GM18505 (cell line): Measurements from ENCODE around the gene PINK1.

Experiments
- ATAC-seq: cut with Tn5 transposase; IDR thresholded peaks from one replicate; pipeline ENCODE4 v1.9.1; 2021; ENCODE audit not compliant: unreplicated experiment
- POLR2A ChIP-seq: IDR thresholded peaks from 4 replicates; pipeline ENCODE4 v1.6.1; 2011; ENCODE audit warnings: borderline replicate concordance; ENCODE audit not compliant: insufficient read depth, insufficient read length; ENCODE audit errors: extremely low read depth

The PINK1 gene

GRCh38 chr1:20682571-20683236 is 49.4 kb downstream of the PINK1 start:
- TF ChIP-seq POLR2A = no peak
- no peak for ATAC-seq

GRCh38 chr1:20683614-20684013 is 50.4 kb downstream of the PINK1 start:
- no peak for TF ChIP-seq POLR2A
- ATAC-seq = no peak

DNA sequence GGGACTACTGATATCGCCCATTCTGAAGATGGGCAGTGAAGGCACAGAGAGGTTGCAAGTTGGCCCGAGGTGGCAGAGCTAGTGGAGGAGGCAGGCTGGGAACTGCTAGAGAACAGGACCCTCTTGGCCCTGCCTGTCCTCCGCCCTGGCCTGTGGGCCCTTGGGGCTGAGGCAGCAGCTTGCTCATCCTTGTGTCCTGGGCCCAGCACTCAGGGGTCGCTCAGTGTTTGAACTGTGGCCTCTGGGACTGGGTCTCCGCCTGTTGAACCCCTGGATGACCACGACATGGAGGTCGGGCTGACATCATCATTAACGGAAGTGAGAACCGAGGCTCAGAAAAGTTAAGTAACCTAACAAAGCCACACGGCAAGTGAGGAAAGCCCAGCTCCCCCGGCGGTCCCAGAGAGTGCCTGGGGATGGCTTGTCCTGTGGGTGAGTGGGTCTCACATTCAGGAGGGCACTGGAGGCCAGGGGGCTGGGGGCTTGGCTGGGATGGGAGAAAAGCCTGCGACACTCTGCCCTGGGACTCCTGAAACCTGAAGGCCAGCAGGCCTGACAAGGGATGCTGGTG is 50.9 kb downstream of the PINK1 start:
- no peak for TF ChIP-seq POLR2A
- ATAC-seq = no peak

GRCh38 chr1:20684651-20685050 is 51.4 kb downstream of the PINK1 start:
- TF ChIP-seq POLR2A = no peak
- ATAC-seq = no peak

DNA sequence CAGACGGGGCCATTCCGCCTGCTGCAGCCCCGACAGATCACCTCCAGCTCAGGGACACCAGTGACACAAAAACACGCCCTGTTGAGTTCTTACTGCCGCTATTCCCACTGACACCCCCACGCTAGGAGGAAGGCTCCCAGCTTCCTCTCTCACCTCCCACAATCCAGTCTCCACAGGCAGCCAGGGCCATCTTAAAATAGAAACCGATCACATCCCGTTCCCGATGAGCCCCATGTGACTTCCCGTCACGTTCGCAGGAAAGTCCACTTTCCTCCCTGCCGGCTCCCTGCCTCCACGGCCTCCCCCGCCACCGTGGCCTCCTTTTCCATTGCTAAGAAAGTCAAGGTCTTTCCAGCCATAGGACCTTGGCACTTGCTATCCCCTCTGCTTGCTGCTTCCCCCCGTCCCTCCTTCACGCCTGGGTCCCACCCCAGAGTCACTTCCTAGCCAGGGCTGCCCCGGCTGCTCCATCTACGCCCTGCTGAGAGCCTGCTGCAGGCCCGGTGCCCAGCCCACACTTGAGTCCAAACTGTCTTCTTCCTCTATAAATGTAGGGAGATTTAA is 51.9 kb downstream of the PINK1 start:
- ATAC-seq = no peak
- TF ChIP-seq POLR2A = no peak

DNA sequence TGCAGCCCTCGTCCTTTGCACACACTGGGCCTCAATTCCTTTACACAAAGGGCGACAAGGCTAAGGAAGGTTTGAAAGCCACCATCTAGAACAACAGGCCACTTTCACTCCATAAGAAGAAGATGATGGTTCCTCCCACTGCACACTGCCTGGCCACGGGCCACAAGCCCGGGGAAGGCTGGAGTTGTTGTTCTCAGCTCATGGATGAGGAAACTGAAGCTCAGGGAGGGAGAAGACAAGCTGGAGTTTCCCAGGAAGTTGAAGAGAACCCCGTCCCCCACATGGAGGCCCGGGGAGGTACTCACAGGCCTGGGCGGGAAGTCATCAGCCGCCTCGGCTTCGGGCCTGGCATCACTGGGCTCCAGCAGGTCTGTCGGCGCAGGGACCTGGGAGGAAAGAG is 52.5 kb downstream of the PINK1 start:
- no peak for TF ChIP-seq POLR2A
- ATAC-seq = no peak

DNA sequence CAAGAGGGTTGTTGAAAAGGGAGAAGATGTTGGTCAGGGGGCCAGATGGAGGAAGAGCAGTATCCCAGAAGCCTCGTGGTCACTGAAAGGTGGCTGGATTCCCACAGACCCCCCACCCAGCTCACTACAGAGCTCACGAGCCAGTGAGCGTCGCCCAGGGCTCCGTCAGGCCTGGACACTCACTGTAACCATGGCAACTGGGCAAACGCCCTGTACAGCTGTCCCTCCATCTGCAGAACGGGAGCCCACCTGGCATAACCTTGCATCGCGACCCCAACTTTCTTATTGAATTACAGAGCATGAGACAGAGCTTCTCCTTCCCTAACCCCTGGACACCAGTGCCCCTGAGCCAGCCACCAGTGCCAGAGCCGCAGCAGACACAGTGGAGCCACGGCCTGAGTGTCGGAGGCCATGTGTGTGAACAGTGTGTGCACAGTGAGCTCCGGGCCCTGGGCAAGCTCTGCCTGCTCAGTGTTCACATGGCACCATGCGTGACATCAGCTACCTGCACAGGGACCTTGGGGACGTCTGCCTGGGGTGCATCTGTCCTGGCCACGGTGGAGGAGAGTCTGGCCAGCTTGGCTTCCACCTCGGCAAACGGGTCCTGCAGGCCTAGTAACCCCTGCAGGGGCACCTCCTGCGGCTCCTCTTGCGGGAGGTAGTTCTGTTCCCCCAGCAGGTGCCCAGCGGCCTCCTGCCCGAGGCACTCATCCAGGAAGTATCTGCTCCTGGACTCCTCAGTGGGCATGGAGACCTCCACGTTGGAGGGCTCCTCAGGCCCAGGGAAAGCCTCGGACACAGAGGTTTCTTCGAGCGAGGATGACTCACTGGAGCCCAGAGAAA is 53.8 kb downstream of the PINK1 start:
- no peak for ATAC-seq
- no peak for TF ChIP-seq POLR2A

DNA sequence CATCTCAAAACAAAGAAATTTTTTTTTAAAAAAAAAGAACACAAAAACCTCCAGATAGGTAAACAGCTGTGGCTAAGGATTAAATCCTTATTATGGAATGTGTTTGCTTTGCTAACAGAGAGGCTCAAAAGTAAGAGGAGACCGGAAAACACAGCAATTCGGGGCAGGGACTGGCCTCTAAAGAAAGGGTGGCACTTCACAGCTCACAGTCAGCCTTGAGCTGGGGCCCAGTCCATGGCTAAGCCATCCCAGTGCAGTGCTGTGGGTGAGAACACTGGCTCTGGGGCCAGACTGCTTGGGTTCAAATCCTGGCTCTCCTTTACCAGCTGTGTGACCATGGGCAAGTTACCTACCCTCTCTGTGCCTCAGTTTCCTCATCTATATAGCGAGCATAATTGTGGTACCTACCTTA is 56.4 kb downstream of the PINK1 start:
- no peak for ATAC-seq

DNA sequence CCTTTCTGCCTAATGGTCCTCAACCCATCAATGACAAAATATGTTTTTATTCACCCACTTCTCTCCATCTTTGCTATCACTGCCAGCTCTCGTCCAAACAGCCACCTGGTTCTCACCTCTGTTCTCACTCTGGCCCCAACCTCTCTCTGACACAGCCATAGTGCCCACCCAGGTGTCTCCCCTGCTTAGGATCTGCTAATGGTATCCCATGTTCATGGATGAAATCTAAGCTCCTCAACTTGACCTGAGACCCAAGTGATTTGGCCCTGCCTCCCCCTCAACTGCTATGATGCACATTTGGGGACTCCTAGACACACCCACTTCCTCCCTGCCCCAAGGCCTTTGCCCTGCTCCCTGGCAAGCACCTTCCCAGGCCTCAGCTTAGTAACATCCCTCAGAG is 58.6 kb downstream of the PINK1 start:
- ATAC-seq = no peak
- no peak for TF ChIP-seq POLR2A

More for the DNA sequence above, 56.4 kb downstream of the PINK1 start:
- TF ChIP-seq POLR2A = no peak

- no peak for TF ChIP-seq POLR2A
- ATAC-seq = no peak
Measured at GRCh38 chr1:20693623-20694022, 60.4 kb downstream of the PINK1 start.

GRCh38 chr1:20695515-20695914 is 62.3 kb downstream of the PINK1 start:
- TF ChIP-seq POLR2A = no peak
- no peak for ATAC-seq

- peak; percentile 65 for ATAC-seq
- no peak for TF ChIP-seq POLR2A
Measured at GRCh38 chr1:20696397-20697333, 63.4 kb downstream of the PINK1 start.
